Measurements from ENCODE around the gene LILRA5. TPM values are rescaled to one million over a fixed set of nuclear protein-coding genes. Genes with fewer than 3 reads are reported as not detected.

LILRA5 gene
- total RNA-seq, 1 experiment from 2014 or later = not detected

GRCh38 chr19:54319892-54320670, 7.1 kb upstream of the LILRA5 start:
- Histone ChIP-seq H3K4me3 (ENCODE audit: low read depth, low read length, poor library complexity, severe bottlenecking) (no peak overlapping the region), H3K27ac (ENCODE audit: low read depth, low read length, poor library complexity, severe bottlenecking) (no peak overlapping the region), H3K9me3 (ENCODE audit: low read depth, low read length, poor library complexity, severe bottlenecking) (no peaks in the 10 kb centered on the region), H3K27me3 (replicated peaks; ENCODE audit: insufficient read depth, low read depth, low read length, poor library complexity) (peaks cover 54% of the 10 kb centered on the region), H3K36me3 (ENCODE audit: insufficient read depth, low read length, poor library complexity, severe bottlenecking) (no peaks in the 10 kb centered on the region), H3K4me1 (ENCODE audit: insufficient read depth, low read length, poor library complexity, severe bottlenecking) (no peaks in the 10 kb centered on the region)
- ChIA-PET CTCF (no interaction called here), POLR2A (ENCODE audit: low non-redundant PET) (no interaction called here)
- intact Hi-C loops (cut with micrococcal nuclease; ENCODE audit: unreplicated experiment) = no loop called here
- no peak for DNase-seq (ENCODE audit: low spot score)
- no TSS peak for BruUV-seq (replicated peaks)
- TF ChIP-seq EZH2 (IDR thresholded peaks at IDR 0.05; ENCODE audit: borderline replicate concordance, low read depth, low read length, poor library complexity, severe bottlenecking) = no peak
- TF ChIP-seq CTCF (conservative IDR thresholded peaks at IDR 0.05; ENCODE audit: low read depth, low read length) = no peak

GRCh38 chr19:54319049-54319448, 6.1 kb upstream of the LILRA5 start:
- Histone ChIP-seq H3K27me3 (replicated peaks; ENCODE audit: insufficient read depth, low read depth, low read length, poor library complexity) (peaks cover 58% of the 10 kb centered on the region), H3K4me3 (ENCODE audit: low read depth, low read length, poor library complexity, severe bottlenecking) (no peak overlapping the region), H3K27ac (ENCODE audit: low read depth, low read length, poor library complexity, severe bottlenecking) (no peak overlapping the region), H3K4me1 (ENCODE audit: insufficient read depth, low read length, poor library complexity, severe bottlenecking) (no peaks in the 10 kb centered on the region), H3K36me3 (ENCODE audit: insufficient read depth, low read length, poor library complexity, severe bottlenecking) (no peaks in the 10 kb centered on the region), H3K9me3 (ENCODE audit: low read depth, low read length, poor library complexity, severe bottlenecking) (no peaks in the 10 kb centered on the region)
- CTCF ChIA-PET = no interaction called here
- POLR2A ChIA-PET (ENCODE audit: low non-redundant PET) = no interaction called here
- BruUV-seq (replicated peaks) = no TSS peak
- DNase-seq (ENCODE audit: low spot score) = no peak
- intact Hi-C loops (cut with micrococcal nuclease; ENCODE audit: unreplicated experiment) = no loop called here
- TF ChIP-seq CTCF (conservative IDR thresholded peaks at IDR 0.05; ENCODE audit: low read depth, low read length) (no peak), EZH2 (IDR thresholded peaks at IDR 0.05; ENCODE audit: borderline replicate concordance, low read depth, low read length, poor library complexity, severe bottlenecking) (no peak)

GRCh38 chr19:54317965-54318240, 4.9 kb upstream of the LILRA5 start:
- no peak for DNase-seq (ENCODE audit: low spot score)
- no peaks in the 10 kb centered on the region for H3K36me3 ChIP-seq (ENCODE audit: insufficient read depth, low read length, poor library complexity, severe bottlenecking)
- H3K4me3 ChIP-seq (ENCODE audit: low read depth, low read length, poor library complexity, severe bottlenecking) = no peak overlapping the region
- no TSS peak for BruUV-seq (replicated peaks)
- ChIA-PET POLR2A (ENCODE audit: low non-redundant PET) (no interaction called here), CTCF (no interaction called here)
- no peak overlapping the region for H3K27ac ChIP-seq (ENCODE audit: low read depth, low read length, poor library complexity, severe bottlenecking)
- no peak for TF ChIP-seq EZH2 (IDR thresholded peaks at IDR 0.05; ENCODE audit: borderline replicate concordance, low read depth, low read length, poor library complexity, severe bottlenecking)
- TF ChIP-seq CTCF (conservative IDR thresholded peaks at IDR 0.05; ENCODE audit: low read depth, low read length) = no peak
- H3K27me3 ChIP-seq (replicated peaks; ENCODE audit: insufficient read depth, low read depth, low read length, poor library complexity) = peaks cover 67% of the 10 kb centered on the region
- intact Hi-C loops (cut with micrococcal nuclease; ENCODE audit: unreplicated experiment) = no loop called here
- H3K9me3 ChIP-seq (ENCODE audit: low read depth, low read length, poor library complexity, severe bottlenecking) = no peaks in the 10 kb centered on the region
- H3K4me1 ChIP-seq (ENCODE audit: insufficient read depth, low read length, poor library complexity, severe bottlenecking) = no peaks in the 10 kb centered on the region
